SK-N-SH treated with all-trans-retinoic acid at 6 μM for 48 hours (cell line): Measurements from ENCODE around the gene MAP3K15.

Experiments used
- ATAC-seq: fragments of 200-7000 bp; cut with Tn5 transposase; 3 replicates; pipeline ENCODE4 v1.9.1; 2020; ENCODE audit warnings: mild to moderate bottlenecking, moderate library complexity
- ARNTL ChIP-seq: fragments of 450-650 bp; formaldehyde crosslinking; IDR thresholded peaks from 2 replicates; pipeline ENCODE4 v1.5.0; 2020; ENCODE audit warnings: low read depth, mild to moderate bottlenecking, moderate library complexity, borderline replicate concordance
- BACH2 ChIP-seq: fragments of 250-450 bp; sonication (Bioruptor Pico); IDR thresholded peaks from 2 replicates; pipeline ENCODE4 v1.9.0; 2021; ENCODE audit warnings: mild to moderate bottlenecking, borderline replicate concordance
- CREB5 ChIP-seq: fragments of 250-450 bp; sonication (Bioruptor Pico); IDR thresholded peaks from 2 replicates; pipeline ENCODE4 v1.5.1; 2020; ENCODE audit warnings: low read depth, mild to moderate bottlenecking, moderate library complexity
- CSDC2 ChIP-seq: fragments of 250-450 bp; sonication (Bioruptor Pico); IDR thresholded peaks from 2 replicates; pipeline ENCODE4 v1.5.0; 2020; ENCODE audit warnings: mild to moderate bottlenecking, moderate library complexity
- ESRRG ChIP-seq: fragments of 250-450 bp; sonication (Bioruptor Pico); IDR thresholded peaks from 2 replicates; pipeline ENCODE4 v1.6.1; 2021; ENCODE audit warnings: mild to moderate bottlenecking
- GLIS3 ChIP-seq: fragments of 250-450 bp; sonication (Bioruptor Pico); IDR thresholded peaks from 2 replicates; pipeline ENCODE4 v1.5.0; 2020; ENCODE audit warnings: mild to moderate bottlenecking, moderate library complexity
- OSR1 ChIP-seq: fragments of 250-450 bp; sonication (Bioruptor Pico); IDR thresholded peaks from 2 replicates; pipeline ENCODE4 v1.8.0; 2022; ENCODE audit warnings: moderate library complexity, mild to moderate bottlenecking, inconsistent platforms
- POU6F1 ChIP-seq: fragments of 250-450 bp; sonication (Bioruptor Pico); IDR thresholded peaks from 2 replicates; pipeline ENCODE4 v1.8.0; 2021; ENCODE audit warnings: low read depth, mild to moderate bottlenecking, moderate library complexity, borderline replicate concordance
- PPARA ChIP-seq: fragments of 250-450 bp; sonication (Bioruptor Pico); IDR thresholded peaks from 2 replicates; pipeline ENCODE4 v1.5.0; 2020; ENCODE audit warnings: mild to moderate bottlenecking, borderline replicate concordance
- SNAI2 ChIP-seq: fragments of 250-450 bp; sonication (Bioruptor Pico); IDR thresholded peaks from 2 replicates; pipeline ENCODE4 v1.5.0; 2020; ENCODE audit warnings: mild to moderate bottlenecking, moderate library complexity
- TCF4 ChIP-seq: fragments of 250-450 bp; sonication (Bioruptor Pico); IDR thresholded peaks from 2 replicates; pipeline ENCODE4 v1.8.0; 2021; ENCODE audit warnings: mild to moderate bottlenecking, moderate library complexity, borderline replicate concordance
- TOX ChIP-seq: fragments of 250-450 bp; sonication (Bioruptor Pico); IDR thresholded peaks from 2 replicates; pipeline ENCODE4 v1.8.0; 2021; ENCODE audit warnings: mild to moderate bottlenecking, moderate library complexity, borderline replicate concordance
- TSHZ2 ChIP-seq: fragments of 250-450 bp; sonication (Bioruptor Pico); IDR thresholded peaks from 2 replicates; pipeline ENCODE4 v1.5.0; 2020; ENCODE audit warnings: mild to moderate bottlenecking, moderate library complexity
- ZC3H10 ChIP-seq: fragments of 250-450 bp; sonication (Bioruptor Pico); IDR thresholded peaks from 2 replicates; pipeline ENCODE4 v1.5.1; 2021; ENCODE audit warnings: mild to moderate bottlenecking, moderate library complexity
- ZFP3 ChIP-seq: fragments of 250-450 bp; sonication (Bioruptor Pico); IDR thresholded peaks from 2 replicates; pipeline ENCODE4 v1.5.0; 2020; ENCODE audit warnings: mild to moderate bottlenecking, moderate library complexity
- ZFP30 ChIP-seq: fragments of 450-650 bp; formaldehyde crosslinking; IDR thresholded peaks from 2 replicates; pipeline ENCODE4 v1.5.0; 2022; ENCODE audit warnings: mild to moderate bottlenecking, moderate library complexity
- ZNF565 ChIP-seq: fragments of 450-650 bp; formaldehyde crosslinking; conservative IDR thresholded peaks from 2 replicates; pipeline ENCODE4 v1.5.0; 2020; ENCODE audit warnings: low read depth, mild to moderate bottlenecking, moderate library complexity
- ZNF8 ChIP-seq: fragments of 450-650 bp; formaldehyde crosslinking; IDR thresholded peaks from 2 replicates; pipeline ENCODE4 v1.5.0; 2020; ENCODE audit warnings: mild to moderate bottlenecking, moderate library complexity
- TF ChIP-seq, protein P1 (sequence below): fragments of 250-450 bp; sonication (Bioruptor Pico); IDR thresholded peaks from 2 replicates; pipeline ENCODE4 v1.8.0; 2020; ENCODE audit warnings: mild to moderate bottlenecking, moderate library complexity, borderline replicate concordance
- TF ChIP-seq, protein P2 (sequence below): fragments of 250-450 bp; sonication (Bioruptor Pico); IDR thresholded peaks from 2 replicates; pipeline ENCODE4 v1.5.1; 2021; ENCODE audit warnings: mild to moderate bottlenecking, moderate library complexity

MAP3K15 gene, protein sequence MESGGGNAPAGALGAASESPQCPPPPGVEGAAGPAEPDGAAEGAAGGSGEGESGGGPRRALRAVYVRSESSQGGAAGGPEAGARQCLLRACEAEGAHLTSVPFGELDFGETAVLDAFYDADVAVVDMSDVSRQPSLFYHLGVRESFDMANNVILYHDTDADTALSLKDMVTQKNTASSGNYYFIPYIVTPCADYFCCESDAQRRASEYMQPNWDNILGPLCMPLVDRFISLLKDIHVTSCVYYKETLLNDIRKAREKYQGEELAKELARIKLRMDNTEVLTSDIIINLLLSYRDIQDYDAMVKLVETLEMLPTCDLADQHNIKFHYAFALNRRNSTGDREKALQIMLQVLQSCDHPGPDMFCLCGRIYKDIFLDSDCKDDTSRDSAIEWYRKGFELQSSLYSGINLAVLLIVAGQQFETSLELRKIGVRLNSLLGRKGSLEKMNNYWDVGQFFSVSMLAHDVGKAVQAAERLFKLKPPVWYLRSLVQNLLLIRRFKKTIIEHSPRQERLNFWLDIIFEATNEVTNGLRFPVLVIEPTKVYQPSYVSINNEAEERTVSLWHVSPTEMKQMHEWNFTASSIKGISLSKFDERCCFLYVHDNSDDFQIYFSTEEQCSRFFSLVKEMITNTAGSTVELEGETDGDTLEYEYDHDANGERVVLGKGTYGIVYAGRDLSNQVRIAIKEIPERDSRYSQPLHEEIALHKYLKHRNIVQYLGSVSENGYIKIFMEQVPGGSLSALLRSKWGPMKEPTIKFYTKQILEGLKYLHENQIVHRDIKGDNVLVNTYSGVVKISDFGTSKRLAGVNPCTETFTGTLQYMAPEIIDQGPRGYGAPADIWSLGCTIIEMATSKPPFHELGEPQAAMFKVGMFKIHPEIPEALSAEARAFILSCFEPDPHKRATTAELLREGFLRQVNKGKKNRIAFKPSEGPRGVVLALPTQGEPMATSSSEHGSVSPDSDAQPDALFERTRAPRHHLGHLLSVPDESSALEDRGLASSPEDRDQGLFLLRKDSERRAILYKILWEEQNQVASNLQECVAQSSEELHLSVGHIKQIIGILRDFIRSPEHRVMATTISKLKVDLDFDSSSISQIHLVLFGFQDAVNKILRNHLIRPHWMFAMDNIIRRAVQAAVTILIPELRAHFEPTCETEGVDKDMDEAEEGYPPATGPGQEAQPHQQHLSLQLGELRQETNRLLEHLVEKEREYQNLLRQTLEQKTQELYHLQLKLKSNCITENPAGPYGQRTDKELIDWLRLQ (N-terminal part only)

GRCh38 chrX:19514791-19515614, at the start of gene MAP3K15:
Gene MAP3K15 (minus strand): TSS chrX:19515508. CDS start chrX:19515261, 247 bp downstream.
- ATAC-seq: peak; percentile 74

GRCh38 chrX:19564606-19565005, 49.3 kb upstream of the MAP3K15 start:
- ATAC-seq: no peak
- TF ChIP-seq TSHZ2 (CRISPR knock-in tag): no peak
- TF ChIP-seq BACH2 (CRISPR knock-in tag): no peak
- no peak for TF ChIP-seq ZC3H10 (CRISPR knock-in tag)
- TF ChIP-seq ZNF565 (CRISPR knock-in tag): no peak
- no peak for TF ChIP-seq CSDC2 (CRISPR knock-in tag)
- TF ChIP-seq ARNTL (CRISPR knock-in tag): no peak
- TF ChIP-seq, protein P1, sequence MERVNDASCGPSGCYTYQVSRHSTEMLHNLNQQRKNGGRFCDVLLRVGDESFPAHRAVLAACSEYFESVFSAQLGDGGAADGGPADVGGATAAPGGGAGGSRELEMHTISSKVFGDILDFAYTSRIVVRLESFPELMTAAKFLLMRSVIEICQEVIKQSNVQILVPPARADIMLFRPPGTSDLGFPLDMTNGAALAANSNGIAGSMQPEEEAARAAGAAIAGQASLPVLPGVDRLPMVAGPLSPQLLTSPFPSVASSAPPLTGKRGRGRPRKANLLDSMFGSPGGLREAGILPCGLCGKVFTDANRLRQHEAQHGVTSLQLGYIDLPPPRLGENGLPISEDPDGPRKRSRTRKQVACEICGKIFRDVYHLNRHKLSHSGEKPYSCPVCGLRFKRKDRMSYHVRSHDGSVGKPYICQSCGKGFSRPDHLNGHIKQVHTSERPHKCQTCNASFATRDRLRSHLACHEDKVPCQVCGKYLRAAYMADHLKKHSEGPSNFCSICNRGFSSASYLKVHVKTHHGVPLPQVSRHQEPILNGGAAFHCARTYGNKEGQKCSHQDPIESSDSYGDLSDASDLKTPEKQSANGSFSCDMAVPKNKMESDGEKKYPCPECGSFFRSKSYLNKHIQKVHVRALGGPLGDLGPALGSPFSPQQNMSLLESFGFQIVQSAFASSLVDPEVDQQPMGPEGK (CRISPR knock-in tag): no peak
- no peak for TF ChIP-seq POU6F1 (CRISPR knock-in tag)
- no peak for TF ChIP-seq ZFP30 (CRISPR knock-in tag)
- no peak for TF ChIP-seq TCF4
- TF ChIP-seq CREB5 (CRISPR knock-in tag): no peak
- TF ChIP-seq SNAI2 (CRISPR knock-in tag): no peak
- TF ChIP-seq PPARA: no peak
- no peak for TF ChIP-seq ZNF8
- no peak for TF ChIP-seq GLIS3 (CRISPR knock-in tag)
- no peak for TF ChIP-seq ESRRG
- TF ChIP-seq OSR1 (CRISPR knock-in tag): no peak
- no peak for TF ChIP-seq ZFP3 (CRISPR knock-in tag)
- TF ChIP-seq TOX (CRISPR knock-in tag): no peak
- TF ChIP-seq, protein P2, sequence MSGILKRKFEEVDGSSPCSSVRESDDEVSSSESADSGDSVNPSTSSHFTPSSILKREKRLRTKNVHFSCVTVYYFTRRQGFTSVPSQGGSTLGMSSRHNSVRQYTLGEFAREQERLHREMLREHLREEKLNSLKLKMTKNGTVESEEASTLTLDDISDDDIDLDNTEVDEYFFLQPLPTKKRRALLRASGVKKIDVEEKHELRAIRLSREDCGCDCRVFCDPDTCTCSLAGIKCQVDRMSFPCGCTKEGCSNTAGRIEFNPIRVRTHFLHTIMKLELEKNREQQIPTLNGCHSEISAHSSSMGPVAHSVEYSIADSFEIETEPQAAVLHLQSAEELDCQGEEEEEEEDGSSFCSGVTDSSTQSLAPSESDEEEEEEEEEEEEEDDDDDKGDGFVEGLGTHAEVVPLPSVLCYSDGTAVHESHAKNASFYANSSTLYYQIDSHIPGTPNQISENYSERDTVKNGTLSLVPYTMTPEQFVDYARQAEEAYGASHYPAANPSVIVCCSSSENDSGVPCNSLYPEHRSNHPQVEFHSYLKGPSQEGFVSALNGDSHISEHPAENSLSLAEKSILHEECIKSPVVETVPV (CRISPR knock-in tag): no peak

More at GRCh38 chrX:19514791-19515614, at the start of gene MAP3K15:
- TF ChIP-seq, protein P1 (CRISPR knock-in tag): no peak
- TF ChIP-seq ZFP3 (CRISPR knock-in tag): peak; percentile 94
